ENCODE measurements around the gene LRTM2.

LRTM2 gene

GRCh38 chr12:1804545-1805332, 15.6 kb upstream of the LRTM2 start:
- intact Hi-C loops (cut with DNase I; ENCODE audit: low total_unique reads) = loop anchor here (10.0 kb wide), 1 partner anchor 780 kb away; no protein-coding TSS in a partner anchor
- Histone ChIP-seq H3K4me1 (peaks cover 0 to 5% (median 0%) of the 10 kb centered on the region in 4 donors), H3K36me3 (no peaks in the 10 kb centered on the region), H3K9me3 (no peaks in the 10 kb centered on the region), H3K27me3 (no peaks in the 10 kb centered on the region), H3K4me3 (no peak overlapping the region), H3K27ac (peak overlapping the region in 1 of 2 donors; percentile 28)
- no peak for TF ChIP-seq CTCF (IDR thresholded peaks at IDR 0.05)
- peak; percentile 89 to 90 for DNase-seq

- no peaks in the 10 kb centered on the region for H3K27me3 ChIP-seq
- no peak for TF ChIP-seq CTCF (IDR thresholded peaks at IDR 0.05)
- peak in 1 of 2 donors; percentile 53 for DNase-seq
- H3K27ac ChIP-seq = no peak overlapping the region
- no peaks in the 10 kb centered on the region for H3K36me3 ChIP-seq
- H3K4me1 ChIP-seq = peaks cover 0 to under 1% (median 0%) of the 10 kb centered on the region in 4 donors
- H3K4me3 ChIP-seq = no peak overlapping the region
- H3K9me3 ChIP-seq = no peaks in the 10 kb centered on the region
- intact Hi-C loops (cut with DNase I; ENCODE audit: low total_unique reads) = loop anchor here (10.0 kb wide), 1 partner anchor 779 kb away; no protein-coding TSS in a partner anchor
Observed at GRCh38 chr12:1805441-1806081, 14.8 kb upstream of the LRTM2 start.

- no peaks in the 10 kb centered on the region for H3K4me1 ChIP-seq
- TF ChIP-seq CTCF (IDR thresholded peaks at IDR 0.05) = no peak
- no peaks in the 10 kb centered on the region for H3K27me3 ChIP-seq
- H3K9me3 ChIP-seq = no peaks in the 10 kb centered on the region
- intact Hi-C loops (cut with DNase I; ENCODE audit: low total_unique reads) = loop anchor here (10.0 kb wide), 1 partner anchor 778 kb away; no protein-coding TSS in a partner anchor
- H3K27ac ChIP-seq = no peak overlapping the region
- peak in 1 of 2 donors; percentile 58 for DNase-seq
- H3K4me3 ChIP-seq = no peak overlapping the region
- H3K36me3 ChIP-seq = no peaks in the 10 kb centered on the region
Observed at GRCh38 chr12:1806301-1807086, 13.9 kb upstream of the LRTM2 start.

GRCh38 chr12:1807087-1807860, 13.1 kb upstream of the LRTM2 start:
- no peaks in the 10 kb centered on the region for H3K27me3 ChIP-seq
- H3K4me1 ChIP-seq = no peaks in the 10 kb centered on the region
- no peak for TF ChIP-seq CTCF (IDR thresholded peaks at IDR 0.05)
- H3K4me3 ChIP-seq = no peak overlapping the region
- peak in 1 of 2 donors; percentile 59 for DNase-seq
- no peaks in the 10 kb centered on the region for H3K9me3 ChIP-seq
- H3K36me3 ChIP-seq = no peaks in the 10 kb centered on the region
- no peak overlapping the region for H3K27ac ChIP-seq
- intact Hi-C loops (cut with DNase I; ENCODE audit: low total_unique reads) = loop anchor here (10.0 kb wide), 1 partner anchor 778 kb away; no protein-coding TSS in a partner anchor
